HG02885 (cell line): Measurements from ENCODE around the gene PPIL1.
"Not testable (repeated sequence)": the region's sequence is repeated elsewhere in the genome, so short reads cannot be mapped to it uniquely, and the experiment has no call there.

Experiments used
- ATAC-seq: cut with Tn5 transposase; IDR thresholded peaks from one replicate; pipeline ENCODE4 v1.9.1; 2021; ENCODE audit warnings: mild to moderate bottlenecking; ENCODE audit not compliant: unreplicated experiment, poor library complexity

The PPIL1 gene

DNA sequence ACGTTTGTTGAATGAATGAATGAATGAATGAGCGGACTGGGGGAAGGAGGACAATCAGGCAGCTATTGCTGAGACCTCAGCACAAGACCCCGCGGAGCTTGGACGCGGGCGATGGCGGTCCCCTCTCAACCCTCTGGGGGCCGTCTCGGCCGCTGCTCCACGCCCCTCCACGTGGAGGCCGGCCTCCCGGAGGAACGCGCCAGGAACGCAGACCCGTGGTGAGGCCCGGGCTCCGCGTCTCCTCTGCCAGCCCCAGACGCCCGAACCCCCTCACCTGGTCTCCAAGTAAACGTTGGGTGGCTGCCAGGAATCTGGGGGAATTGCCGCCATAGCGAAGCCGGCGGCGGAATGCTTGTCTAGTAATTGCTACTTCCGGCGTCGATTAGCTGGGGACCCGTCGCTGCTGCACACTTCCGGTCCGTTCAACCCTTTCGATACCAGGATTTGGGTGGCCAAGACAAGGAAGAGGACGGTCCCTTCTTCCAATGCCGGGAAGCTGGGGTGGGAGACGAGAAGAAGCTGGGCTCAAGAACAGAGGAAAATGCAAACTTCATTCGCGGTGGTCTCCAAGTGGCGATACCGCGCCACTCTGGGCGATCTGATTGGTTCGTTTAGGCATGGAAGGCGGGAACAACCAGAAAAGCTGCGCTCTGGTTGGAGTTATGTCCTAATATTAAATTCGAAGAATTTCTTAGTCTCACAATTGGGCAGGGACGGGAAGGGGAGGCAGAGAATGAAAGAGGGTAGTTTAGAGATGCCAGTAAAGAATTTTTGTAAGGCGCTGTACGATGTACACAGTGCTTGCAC is at the start of gene PPIL1:
PPIL1 (minus strand) TSS at position 361 of the 807 bp plus-strand sequence; CDS start at position 330, 31 bp downstream.
- peak; percentile 81 for ATAC-seq

DNA sequence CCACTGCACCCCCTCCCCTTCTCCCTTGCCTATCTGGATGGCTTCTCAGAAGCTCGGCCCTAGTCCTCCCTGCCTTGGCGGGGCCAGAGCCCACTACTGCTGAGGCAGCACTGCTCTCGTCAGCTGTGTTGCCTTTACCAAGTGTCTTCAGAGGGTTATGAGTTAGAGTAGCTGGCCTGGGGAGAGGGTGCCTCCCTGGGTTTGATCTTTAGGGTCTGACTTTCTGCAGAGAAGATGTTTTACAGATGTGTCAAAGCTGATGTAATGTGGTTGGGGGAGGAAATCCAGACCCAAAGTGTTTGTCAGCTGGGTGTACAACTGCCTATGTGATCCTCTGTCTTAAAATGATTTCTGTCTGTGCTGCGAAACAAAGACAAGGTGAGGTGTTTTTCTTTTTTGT is 49.5 kb upstream of the PPIL1 start:
- no peak for ATAC-seq

DNA sequence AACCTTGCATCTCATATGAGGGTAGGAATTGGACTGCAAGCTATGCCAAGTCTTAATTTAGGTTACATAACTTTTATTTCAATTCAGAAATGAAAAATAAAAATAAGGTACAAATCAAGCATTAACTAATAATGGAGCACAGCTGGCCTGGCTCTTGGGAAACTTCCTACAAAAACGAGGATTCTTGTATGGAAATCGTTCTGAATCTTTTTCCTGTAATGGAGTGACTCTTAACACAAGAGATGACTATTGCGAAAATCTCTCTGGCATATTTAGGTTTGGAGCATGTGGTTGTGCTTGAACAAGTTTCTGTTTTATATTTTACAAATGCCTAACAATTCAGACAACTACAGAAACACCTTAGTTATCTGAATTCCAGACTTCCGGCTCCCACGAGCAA is 45.9 kb upstream of the PPIL1 start:
- ATAC-seq: no peak

DNA sequence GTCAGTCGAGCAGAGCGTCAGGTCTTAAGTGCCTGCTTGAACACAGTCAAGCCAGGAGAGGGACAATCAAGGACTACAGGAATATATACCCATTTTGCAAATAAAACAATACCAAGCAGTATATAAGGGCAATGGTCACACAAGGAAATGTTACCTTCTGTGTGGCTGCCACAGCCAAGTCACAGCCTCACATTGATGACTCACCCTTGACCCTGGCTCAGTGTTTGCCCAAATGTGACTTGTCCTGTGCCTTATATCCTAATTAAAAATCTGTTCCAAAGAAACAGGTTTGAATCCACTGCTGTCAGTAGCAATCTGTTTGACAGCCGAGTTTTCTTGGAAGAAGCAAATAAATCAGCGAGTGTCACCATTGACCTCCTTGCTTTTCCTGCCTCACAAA is 45.4 kb upstream of the PPIL1 start:
- ATAC-seq: no peak

DNA sequence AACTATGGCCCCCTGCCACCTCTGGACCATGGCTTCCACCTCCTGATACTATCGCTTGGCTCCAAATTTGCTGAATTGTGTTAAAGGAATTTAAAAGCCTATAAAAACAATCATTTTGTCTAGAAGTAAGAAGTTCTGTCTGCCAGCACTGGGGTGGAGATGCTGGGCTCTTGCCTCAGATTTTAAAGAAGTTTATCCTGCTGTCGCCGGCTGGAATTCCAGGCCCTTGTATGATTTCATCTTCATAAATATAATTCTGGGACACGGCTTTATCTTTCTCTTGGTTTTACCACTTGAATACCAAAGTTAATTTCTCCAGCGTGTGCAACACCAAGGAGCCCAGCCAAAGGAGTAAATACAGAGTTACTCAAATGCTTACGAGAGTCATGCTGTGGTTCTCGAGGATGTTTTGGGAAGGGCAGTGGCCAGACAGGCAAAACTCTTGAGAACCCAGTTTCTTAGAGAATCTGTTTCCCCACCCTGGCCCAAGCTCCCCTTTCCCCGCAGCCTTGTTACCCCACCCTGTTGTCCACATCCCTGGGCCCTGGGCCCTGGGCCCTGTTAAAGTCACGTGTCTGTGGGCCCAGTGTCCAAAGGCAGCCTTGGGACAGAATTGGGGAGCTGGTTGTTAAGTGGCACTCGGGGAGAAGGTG is 43.1 kb upstream of the PPIL1 start:
- no peak for ATAC-seq

DNA sequence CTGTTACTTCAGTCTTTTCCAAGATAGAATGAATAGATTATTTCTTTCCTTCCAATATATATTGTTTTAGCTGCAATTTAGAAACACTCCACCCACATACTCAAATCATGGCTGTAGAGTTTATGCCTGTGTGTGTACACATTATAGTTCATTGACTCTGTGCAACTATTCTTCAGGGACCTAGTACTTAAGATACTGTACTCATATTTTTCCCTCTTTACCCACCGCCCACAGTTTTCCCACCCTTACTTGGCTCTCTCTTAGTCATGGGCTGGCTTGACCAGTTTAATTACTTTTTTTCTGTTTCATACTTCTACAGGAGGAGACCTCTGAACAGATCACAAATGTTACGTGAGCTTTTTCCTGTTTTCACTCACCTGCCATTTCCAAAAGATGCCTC is 41.5 kb upstream of the PPIL1 start:
- ATAC-seq: no peak

DNA sequence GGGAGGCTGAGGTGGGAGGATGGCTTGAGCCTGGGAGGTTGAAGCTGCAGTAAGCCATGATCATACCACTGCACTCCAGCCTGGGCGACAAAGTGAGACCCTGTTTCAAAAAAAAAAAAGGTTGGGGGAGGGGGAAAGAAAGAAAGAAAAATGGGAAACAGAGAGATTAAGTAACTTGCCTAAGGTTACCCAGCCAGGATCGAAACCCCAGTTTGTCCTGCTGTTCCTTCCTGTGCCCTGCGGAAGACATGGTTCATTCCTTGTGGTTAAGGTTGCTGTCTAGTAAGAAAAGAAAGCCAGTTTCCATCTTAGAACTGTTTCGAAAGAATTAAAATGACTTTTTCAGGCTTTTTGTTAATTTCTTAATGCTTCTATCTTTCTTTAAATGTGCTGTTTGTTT is 41.0 kb upstream of the PPIL1 start:
- no peak for ATAC-seq

DNA sequence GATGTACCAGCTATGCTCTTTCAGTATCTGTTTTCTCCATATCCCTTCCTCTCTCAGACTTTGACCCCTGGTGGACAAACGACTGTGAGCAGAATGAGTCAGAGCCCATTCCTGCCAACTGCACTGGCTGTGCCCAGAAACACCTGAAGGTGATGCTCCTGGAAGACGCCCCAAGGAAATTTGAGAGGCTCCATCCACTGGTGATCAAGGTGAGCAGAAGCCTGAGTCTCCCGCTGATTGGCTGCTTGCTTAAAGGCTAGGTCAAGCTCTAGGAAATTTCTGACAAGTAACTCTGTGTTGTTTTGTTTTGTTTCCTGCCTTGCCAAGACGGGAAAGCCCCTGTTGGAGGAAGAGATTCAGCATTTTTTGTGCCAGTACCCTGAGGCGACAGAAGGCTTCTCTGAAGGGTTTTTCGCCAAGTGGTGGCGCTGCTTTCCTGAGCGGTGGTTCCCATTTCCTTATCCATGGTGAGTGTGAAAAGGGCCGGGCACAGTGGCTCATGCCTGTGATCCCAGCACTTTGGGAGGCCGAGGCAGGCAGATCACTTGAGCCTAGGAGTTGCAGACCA is 39.7 kb upstream of the PPIL1 start:
- no peak for ATAC-seq

DNA sequence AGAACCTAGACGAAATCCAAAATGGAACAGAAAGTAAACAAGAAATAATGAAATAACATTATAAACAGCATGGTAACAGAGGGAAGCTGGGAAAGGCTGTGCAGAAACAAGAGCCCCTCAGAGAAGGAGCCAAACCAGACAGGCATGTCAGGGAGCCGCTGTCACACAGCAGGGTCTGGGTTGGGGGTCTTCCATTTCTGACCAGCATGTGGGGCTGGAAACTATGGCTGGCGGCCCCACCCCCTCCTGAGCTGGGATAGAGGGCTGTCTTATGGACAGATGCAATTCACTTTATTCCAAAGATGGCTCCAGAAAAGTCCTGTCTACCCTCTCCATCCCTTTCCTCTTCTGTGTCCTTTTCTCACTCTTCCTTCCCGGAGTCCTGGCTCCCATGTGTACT is 38.5 kb upstream of the PPIL1 start:
- no peak for ATAC-seq

DNA sequence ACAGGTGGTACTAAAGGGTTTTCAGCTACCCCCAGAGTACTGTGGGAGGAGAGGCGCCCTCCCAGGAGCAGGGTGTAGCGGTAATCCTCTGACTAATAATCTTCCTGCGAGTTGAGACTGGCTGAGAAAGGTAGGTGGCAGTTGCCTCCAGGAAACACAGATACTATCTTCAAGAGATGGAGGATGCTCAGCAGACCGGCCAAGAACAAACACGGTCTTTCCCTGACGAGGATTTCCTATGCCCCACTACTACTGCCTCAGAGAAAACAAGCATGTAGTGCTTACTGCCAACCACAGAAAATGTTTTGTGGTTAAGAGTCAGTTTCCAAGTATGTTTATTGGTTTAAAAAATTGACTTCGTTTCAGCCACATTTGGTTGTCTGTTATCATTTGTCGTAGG is 38.0 kb upstream of the PPIL1 start:
- ATAC-seq: peak; percentile 84

DNA sequence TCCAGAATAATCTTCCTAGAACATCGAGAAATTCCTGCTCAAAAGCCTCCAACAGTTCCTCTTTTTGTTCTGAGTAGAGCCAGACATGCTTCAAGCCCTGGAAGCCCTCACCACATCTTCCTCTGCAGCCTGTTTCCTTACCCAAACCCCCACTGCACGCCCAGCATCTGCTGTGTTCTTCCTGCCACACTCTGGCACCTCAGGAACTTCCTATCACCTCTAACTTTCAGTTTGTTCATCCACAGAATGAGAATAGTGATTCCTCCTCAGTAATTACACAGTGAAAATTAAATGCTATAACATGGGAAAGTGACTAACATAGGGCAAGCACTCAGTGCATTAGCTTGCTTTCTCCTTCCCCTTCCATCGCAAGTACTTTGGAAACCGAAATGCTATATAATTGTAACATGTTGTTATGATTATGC is 37.4 kb upstream of the PPIL1 start:
- ATAC-seq: no peak

DNA sequence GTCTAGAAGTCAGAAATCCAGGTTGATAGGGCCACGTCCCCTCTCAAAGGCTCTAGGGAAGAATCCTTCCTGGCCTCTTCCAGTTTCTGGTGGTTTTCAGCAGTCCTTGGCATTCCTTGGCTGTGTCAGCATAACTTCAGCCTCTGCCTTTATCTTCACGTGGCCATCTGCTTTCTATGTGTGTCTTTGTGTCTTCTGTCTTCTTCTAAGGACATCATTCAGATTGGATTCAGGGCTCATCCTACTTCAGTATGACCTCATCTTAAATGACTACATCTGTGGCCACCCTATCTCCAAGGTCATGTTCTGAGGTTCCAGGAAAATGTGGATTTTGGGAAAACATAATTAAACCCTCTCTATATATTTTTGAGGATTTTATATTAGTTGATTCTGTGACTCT is 34.1 kb upstream of the PPIL1 start:
- ATAC-seq: no peak

DNA sequence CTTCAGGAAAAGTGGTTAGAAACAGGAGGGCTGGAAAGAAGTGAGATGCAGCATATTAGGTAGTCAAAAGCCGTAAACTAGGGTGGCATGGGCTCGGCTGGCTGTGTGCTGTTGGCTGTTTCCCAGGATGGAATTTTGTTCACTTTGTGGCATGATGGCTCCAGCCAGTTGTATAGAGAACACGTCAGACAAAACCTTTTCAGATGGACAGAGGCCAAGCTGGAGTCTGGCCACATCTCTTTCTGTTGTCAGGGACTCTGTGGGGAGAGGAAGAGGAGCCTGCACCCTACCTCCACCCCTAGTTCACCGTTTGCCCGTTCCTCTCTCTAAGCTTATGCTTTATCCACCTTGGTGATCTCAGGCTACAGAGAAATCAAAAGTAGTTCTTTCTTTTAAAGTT is 33.2 kb upstream of the PPIL1 start:
- ATAC-seq: no peak

DNA sequence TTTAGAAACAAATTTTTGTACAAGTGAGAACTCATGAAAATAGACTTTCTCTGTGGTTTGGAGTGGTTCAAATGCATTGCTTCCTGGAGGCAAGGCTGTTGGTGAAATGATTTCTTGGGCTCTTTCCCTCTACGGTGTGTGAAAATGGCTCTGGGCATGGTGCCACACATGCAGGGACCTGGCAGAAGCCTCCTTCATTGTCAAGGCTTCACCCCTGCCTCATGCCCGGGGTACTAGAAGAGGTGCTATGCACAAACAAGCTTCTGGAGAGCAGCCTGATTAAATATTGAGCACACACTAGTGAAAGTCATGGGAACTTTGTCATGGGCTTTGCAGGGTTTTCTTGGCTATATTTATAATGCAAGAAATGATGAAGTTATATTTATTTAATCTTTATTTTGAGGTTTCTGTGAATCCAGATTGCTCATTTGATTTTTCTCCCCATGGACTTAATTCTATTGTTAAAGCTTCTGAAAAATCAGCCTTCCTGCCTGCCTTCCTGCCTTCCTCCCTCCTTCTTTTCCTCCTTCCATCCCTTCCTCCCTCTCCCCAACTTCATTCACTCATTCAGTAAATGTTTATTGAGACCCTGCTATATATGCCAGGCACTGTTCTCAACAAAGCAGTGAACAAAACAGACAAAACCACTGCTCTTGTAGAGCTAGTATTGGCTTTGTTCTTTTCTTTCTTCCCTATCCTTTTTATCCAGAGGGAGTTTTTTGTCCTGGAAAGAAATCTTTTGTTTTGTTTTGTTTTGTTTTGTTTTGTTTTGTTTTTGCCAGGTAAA is 32.1 kb upstream of the PPIL1 start:
- ATAC-seq: no peak

DNA sequence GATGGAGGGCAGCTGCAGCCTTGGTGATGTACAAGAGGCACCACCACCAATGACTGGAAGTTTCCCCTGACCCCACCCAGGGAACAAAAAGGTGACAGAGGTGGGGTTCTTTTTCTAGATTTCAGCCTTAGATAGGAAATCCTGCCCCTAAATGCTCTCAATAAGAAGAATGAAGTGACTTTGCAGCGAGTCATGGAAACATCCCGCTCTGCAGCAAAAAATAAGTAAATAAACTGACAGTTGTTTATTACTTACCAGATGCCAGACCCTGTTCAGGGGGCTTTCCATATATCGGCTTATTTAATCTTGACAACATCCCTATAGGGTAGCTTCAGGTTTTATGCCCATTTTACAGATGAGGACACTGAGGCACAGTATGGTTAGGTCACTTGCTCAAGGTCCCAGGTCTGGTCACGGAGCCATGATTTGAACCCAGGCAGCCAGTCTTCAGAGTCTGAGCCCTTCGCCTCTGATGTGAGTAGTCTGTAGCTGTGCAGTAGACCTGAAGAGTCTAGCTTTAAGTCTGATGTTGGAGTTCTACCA is 30.3 kb upstream of the PPIL1 start:
- ATAC-seq: no peak

DNA sequence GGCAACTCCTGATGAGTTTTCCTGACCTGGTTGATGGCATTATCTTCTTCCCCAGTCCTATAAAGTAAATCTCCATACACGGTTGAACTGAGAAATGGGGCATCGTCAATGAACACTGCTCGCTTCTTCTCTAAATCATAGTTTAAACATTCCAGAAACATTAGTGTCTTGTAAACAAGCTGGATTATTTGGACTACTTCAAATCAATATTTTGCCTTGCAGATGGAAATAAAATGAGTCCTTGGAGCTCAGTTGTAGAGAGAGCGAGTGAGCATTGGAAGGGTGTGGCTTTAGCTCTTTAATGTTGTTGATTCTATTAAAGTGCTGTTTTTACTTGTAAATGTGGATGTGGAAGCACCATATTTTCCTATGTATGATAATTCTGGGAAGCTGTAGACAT is 29.5 kb upstream of the PPIL1 start:
- ATAC-seq: no peak

DNA sequence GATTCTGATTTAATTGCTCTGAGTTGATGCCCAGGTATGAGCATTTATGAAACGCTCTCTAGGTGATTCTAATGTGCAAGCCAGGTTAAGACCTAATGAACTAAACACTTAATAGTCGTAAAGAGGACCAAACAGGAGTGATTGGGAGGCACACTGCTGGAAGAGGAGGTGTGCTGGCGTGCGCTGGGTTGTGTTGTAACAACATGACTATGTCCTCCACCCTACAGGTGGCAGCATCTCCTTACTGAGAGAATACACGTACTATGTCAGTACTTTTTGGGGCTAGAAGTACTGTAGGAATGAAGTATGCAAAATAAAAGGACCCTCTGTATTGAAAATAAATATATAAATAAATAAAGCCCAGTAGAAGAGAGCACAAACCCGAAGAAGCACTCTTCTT is 23.0 kb upstream of the PPIL1 start:
- ATAC-seq: no peak

DNA sequence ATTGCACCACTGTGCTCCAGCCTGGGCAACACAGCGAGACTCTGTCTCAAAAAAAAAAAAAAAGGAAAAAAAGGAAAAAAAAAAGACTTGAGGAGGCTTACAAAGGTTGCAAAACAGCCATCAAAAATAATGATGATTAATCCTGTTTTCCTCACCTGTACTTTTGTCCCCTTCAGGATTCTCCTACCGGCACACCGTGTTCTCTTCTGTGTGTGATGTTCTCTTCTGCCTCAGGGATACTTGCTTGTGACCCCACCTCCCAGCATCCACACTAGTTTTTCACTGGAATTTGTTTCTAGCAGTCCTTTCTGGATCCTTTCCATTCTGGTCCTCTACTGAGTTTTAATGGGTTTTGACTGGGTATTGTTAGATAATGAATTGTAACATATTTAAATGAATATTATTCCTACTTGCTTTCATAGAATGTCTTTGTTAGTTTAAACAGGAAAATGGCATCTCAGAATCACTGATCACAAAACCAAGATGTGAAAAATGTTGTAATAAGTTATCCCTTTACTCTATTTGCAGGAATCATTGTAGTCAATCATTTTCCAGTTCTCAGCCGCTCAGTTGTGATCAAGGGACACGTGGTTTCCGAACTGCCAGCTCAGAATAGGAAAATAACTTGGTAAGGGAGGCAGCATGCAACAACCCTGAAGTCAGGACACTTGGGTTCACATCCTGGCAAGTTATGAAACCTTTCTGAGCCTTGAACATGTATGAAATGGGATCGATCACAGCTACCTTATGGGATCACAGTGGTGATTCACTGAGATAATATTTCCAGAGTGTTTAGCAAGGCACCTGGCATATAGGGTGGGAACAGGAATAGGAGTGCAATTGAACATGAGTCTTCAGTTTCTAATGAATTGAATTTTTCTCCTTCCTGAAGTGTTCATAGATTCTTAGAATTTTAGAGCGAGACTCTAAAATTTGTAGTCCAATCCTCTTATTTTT is 19.7 kb upstream of the PPIL1 start:
- ATAC-seq: no peak

DNA sequence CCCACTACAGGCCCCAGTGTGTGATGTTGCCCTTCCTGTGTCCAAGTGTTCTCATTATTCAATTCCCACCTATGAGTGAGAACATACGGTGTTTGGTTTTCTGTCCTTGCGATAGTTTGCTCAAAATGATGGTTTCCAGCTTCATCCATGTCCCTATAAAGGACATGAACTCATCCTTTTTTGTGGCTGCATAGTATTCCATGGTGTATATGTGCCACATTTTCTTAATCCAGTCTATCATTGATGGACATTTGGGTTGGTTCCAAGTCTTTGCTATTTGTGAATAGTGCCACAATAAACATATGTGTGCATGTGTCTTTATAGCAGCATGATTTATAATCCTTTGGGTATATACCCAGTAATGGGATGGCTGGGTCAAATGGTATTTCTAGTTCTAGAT is 16.6 kb upstream of the PPIL1 start:
- not testable (repeated sequence) for ATAC-seq
